Thoracic aorta (tissue), 2 donors: Measurements from ENCODE around the gene APOBEC3H. TPM values are rescaled to one million over a fixed set of nuclear protein-coding genes. Genes with fewer than 3 reads are reported as not detected.

Source experiments
- ATAC-seq: fragments of 150-250 bp; one replicate; pipeline ENCODE4 v1.8.0; 2017; ENCODE audit warnings: low read depth; ENCODE audit not compliant: insufficient number of reproducible peaks, low FRiP score
- DNase-seq: peaks from one replicate; pipeline ENCODE4 v3.0.0-alpha.2; 2020; ENCODE audit warnings: low spot score
- H3K27ac ChIP-seq, 2 donors: fragments of 200-600 bp; sonication (generic); 1 replicate in 1 of 2; 2 replicates in 1 of 2; pipeline ENCODE4 v1.5.1; 2016; ENCODE audit warnings: mild to moderate bottlenecking in 2 of 2, moderate library complexity in 2 of 2
- H3K27me3 ChIP-seq: fragments of 200-600 bp; sonication (generic); replicated peaks from 2 replicates; pipeline ENCODE4 v1.6.0; 2016; ENCODE audit warnings: mild to moderate bottlenecking; ENCODE audit not compliant: insufficient read depth
- H3K36me3 ChIP-seq: fragments of 200-600 bp; sonication (generic); one replicate; pipeline ENCODE4 v1.5.1; 2016
- H3K4me1 ChIP-seq, 2 donors: fragments of 200-600 bp; sonication (generic); 1 replicate in 1 of 2; 2 replicates in 1 of 2; pipeline versions ENCODE4 v1.5.1 to v1.6.0; 2016; ENCODE audit warnings: low read depth in 2 of 2, mild to moderate bottlenecking in 1 of 2; ENCODE audit not compliant: control insufficient read depth in 1 of 2
- H3K4me3 ChIP-seq: fragments of 200-600 bp; sonication (generic); 2 replicates; pipeline ENCODE4 v1.5.1; 2016; ENCODE audit warnings: mild to moderate bottlenecking
- H3K9me3 ChIP-seq: fragments of 200-600 bp; sonication (generic); 2 replicates; pipeline ENCODE4 v1.5.1; 2016
- total RNA-seq, 2 donors: library from RNA; depleted of rRNA; stranded (reverse); fragments of >200 nt; gene quantifications; one replicate each; pipeline versions ENCODE4 v1.1.0 to v1.2.3, GENCODE V29; 2016
- TF ChIP-seq, protein P1 (sequence below): fragments of 200-600 bp; sonication (generic); IDR thresholded peaks from one replicate; pipeline ENCODE4 v1.5.1; 2019; ENCODE audit warnings: antibody characterized with exemption

The APOBEC3H gene
- total RNA-seq, 2 donors from 2014 or later = 1.6 TPM; not detected in 1

DNA sequence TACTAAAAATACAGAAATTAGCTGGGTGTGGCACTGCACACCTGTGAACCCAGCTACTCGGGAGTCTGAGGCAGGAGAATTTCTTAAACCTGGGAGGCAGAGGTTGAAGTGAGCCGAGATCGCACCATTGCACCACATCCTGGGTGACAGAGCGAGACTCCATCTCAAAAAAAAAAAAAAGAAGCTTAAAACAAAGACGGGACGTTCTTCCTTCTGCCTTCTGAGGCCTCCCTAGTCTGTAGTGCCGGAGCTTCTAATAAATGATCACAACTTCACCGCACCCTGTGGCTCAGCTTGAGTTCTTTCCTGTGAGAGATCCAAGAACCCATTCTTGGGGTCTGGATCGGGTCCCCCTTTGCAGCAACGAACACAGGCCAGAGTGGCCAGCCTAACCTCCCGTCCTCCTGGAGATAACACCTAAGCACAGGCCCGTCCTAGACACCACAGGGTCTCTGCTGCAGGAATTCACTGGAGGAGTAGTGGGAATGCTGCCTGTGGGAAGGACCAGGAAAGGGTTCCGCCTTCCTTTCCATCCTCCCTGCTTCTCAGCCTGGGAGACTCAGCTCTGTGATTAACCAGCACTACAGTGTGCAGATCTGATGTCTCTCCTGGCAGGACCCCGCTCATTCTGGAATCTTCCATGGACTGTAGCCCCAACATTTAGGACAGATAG lies 2.2 kb upstream of the APOBEC3H start:
- Histone ChIP-seq H3K9me3 (no peaks in the 10 kb centered on the region), H3K36me3 (no peaks in the 10 kb centered on the region), H3K27me3 (no peaks in the 10 kb centered on the region), H3K4me3 (no peak overlapping the region), H3K4me1 (no peaks in the 10 kb centered on the region), H3K27ac (no peak overlapping the region)
- no peak for ATAC-seq
- no peak for DNase-seq
- TF ChIP-seq, protein P1, sequence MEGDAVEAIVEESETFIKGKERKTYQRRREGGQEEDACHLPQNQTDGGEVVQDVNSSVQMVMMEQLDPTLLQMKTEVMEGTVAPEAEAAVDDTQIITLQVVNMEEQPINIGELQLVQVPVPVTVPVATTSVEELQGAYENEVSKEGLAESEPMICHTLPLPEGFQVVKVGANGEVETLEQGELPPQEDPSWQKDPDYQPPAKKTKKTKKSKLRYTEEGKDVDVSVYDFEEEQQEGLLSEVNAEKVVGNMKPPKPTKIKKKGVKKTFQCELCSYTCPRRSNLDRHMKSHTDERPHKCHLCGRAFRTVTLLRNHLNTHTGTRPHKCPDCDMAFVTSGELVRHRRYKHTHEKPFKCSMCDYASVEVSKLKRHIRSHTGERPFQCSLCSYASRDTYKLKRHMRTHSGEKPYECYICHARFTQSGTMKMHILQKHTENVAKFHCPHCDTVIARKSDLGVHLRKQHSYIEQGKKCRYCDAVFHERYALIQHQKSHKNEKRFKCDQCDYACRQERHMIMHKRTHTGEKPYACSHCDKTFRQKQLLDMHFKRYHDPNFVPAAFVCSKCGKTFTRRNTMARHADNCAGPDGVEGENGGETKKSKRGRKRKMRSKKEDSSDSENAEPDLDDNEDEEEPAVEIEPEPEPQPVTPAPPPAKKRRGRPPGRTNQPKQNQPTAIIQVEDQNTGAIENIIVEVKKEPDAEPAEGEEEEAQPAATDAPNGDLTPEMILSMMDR = no peak

DNA sequence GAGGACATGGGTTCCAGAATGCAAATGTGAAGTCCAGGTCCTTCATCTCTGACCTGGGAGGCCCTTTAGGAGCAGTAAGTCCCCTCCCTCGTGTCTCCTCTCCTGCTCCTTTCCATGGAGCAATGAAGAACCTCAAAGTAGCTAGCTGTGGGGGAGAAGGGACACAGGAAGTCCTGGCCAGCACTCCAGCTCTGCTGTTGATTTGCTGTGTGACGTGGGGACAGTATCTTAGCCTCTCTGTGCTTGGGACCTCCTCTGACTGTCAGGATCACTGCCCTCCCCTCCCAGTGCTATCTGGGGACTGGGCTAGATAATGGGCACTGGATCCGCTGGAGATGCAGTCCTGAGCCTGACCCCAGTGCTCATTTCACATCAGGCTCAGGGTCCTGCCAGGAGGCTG lies 1.1 kb upstream of the APOBEC3H start:
- ATAC-seq = no peak

DNA sequence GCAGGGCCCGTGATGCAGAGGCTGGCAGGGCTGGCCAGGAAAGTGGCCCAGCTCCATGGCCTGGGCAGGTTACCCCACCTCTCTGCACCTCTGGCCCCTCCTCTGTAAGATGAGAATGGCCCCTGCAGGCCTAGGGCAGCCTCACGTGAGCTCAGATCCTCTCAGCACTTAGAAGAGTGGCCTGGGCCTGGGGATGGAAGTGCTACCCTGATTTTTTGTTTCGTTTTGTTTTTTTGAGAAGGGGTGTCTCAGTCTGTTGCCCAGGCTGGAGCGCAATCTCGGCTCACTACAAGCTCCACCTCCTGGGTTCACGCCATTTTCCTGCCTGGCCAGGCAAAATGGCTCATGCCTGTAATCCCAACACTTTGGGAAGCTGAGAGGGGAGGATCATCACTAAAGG lies 982 bp downstream of the APOBEC3H start:
- Histone ChIP-seq H3K4me1 (no peaks in the 10 kb centered on the region), H3K36me3 (no peaks in the 10 kb centered on the region), H3K27me3 (no peaks in the 10 kb centered on the region), H3K27ac (no peak overlapping the region), H3K4me3 (no peak overlapping the region), H3K9me3 (no peaks in the 10 kb centered on the region)
- ATAC-seq = no peak
- no peak for DNase-seq
- TF ChIP-seq, protein P1 = no peak

More for the DNA sequence above, 1.1 kb upstream of the APOBEC3H start:
- Histone ChIP-seq H3K9me3 (no peaks in the 10 kb centered on the region), H3K36me3 (no peaks in the 10 kb centered on the region), H3K4me1 (no peaks in the 10 kb centered on the region), H3K27me3 (no peaks in the 10 kb centered on the region), H3K4me3 (no peak overlapping the region), H3K27ac (no peak overlapping the region)
- DNase-seq = no peak
- TF ChIP-seq, protein P1 = no peak

DNA sequence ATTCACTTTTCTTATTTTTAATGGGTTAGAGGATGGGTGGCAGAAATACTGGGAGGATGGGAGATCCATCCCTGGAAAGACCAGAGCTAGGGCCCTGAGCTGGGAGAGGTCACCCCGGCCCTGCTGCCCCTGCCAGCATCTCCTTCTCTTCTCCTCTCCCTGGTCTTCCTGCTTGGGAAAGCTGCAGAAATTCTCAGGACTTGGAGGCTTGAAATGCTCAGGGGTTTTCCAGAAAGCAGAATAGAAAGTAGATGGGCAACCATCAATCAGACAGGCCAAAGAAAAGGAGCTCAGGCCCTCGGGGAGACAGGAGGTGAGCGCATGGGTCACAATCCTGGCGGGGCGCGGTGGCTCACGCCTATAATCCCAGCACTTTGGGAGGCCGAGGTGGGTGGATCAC lies 1.5 kb downstream of the APOBEC3H start:
- no peak for ATAC-seq

DNA sequence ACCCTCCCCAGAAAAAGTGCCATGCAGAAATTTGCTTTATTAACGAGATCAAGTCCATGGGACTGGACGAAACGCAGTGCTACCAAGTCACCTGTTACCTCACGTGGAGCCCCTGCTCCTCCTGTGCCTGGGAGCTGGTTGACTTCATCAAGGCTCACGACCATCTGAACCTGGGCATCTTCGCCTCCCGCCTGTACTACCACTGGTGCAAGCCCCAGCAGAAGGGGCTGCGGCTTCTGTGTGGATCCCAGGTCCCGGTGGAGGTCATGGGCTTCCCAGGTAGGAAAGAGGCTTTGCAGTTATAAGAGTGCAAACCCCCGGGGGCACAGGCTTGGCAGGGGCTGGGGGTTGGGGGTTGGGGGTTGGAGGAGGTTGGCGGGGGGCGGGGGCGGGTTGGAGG lies 4.2 kb downstream of the APOBEC3H start:
- Histone ChIP-seq H3K27ac (no peak overlapping the region), H3K9me3 (no peaks in the 10 kb centered on the region), H3K4me3 (no peak overlapping the region), H3K36me3 (no peaks in the 10 kb centered on the region), H3K4me1 (no peaks in the 10 kb centered on the region), H3K27me3 (no peaks in the 10 kb centered on the region)
- no peak for DNase-seq
- TF ChIP-seq, protein P1 = no peak
- no peak for ATAC-seq

More for the DNA sequence above, 1.5 kb downstream of the APOBEC3H start:
- no peak overlapping the region for H3K4me3 ChIP-seq
- H3K4me1 ChIP-seq = no peaks in the 10 kb centered on the region
- H3K9me3 ChIP-seq = no peaks in the 10 kb centered on the region
- no peaks in the 10 kb centered on the region for H3K36me3 ChIP-seq
- no peak overlapping the region for H3K27ac ChIP-seq
- TF ChIP-seq, protein P1 = no peak
- H3K27me3 ChIP-seq = no peaks in the 10 kb centered on the region
- no peak for DNase-seq
